GM11168 (cell line): ENCODE data around the gene EIF2A.
"Not testable (repeated sequence)": the region's sequence is repeated elsewhere in the genome, so short reads cannot be mapped to it uniquely, and the experiment has no call there.

ENCODE experiments used
- in situ Hi-C: fragments of 300-500 bp; cut with MboI; formaldehyde crosslinking; loops from one replicate; pipeline ENCODE4 v1.12.0; 2022; ENCODE audit warnings: low sequenced_read_pairs; ENCODE audit not compliant: unreplicated experiment

The EIF2A gene

DNA sequence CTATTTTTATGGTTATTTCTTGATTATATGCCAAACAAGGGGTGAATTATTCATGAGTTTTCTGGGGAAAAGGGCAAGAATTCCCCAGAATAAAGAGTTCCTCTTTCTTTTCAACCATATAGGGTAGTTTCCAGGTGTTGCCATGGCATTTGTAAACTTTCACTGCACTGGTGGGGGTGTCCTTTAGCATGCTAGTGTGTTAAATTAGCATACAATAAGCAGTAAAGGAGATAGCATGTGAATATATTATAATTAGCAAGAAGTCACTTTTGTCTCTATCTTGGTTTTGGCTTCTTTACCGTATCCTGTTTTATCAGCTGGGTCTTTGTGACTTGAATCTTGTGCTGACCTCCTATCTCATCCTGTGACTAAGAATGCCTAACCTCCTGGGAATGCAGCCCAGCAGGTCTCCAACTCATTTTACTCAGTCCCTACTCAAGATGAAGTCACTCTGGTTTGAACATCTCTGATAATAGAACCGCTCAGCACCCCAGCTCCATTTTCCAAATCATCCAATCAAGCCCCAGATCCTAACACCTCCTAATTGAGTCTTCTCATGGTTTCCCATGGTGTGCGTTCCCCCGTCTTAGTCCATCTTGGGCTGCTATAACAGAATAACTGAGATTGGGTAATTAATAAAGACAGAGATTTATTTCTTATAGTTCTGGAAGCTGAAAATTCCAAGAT lies 53.2 kb downstream of the EIF2A start:
- in situ Hi-C loops = no loop called here

DNA sequence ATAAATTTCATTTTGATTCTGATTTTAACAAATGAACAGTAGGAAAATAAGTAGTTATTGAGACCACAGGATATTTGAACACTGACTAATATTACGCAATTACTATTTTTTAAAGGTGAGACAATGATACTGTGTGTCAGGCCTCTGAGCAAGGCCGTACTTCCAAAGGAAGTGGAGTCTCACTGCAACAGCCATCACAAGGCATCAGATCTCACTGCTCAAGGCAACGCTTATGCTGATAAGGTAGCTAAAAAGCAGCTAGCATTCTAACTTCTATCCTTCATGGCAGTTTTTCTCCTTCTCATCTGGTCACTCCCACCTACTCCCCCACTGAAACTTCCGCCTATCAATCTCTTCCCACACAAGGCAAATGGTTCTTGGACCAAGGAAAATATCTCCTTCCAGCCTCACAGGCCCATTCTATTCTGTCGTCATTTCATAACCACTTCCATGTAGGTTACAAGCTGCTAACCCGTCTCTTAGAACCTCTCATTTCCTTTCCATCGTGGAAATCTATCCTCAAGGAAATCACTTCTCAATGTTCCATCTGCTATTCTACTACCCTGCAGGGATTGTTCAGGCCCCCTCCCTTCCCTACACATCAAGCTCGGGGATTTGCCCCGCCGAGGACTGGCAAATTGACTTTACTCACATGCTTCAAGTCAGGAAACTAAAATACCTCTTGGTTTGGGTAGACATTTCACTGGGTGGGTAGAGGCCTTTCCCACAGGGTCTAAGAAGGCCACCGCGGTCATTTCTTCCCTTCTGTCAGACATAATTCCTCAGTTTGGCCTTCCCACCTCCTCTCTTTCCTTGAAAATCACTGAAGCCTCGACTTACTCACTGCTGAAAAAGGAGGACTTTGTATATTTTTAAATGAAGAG lies 54.3 kb downstream of the EIF2A start:
- in situ Hi-C loops = not testable (repeated sequence)

DNA sequence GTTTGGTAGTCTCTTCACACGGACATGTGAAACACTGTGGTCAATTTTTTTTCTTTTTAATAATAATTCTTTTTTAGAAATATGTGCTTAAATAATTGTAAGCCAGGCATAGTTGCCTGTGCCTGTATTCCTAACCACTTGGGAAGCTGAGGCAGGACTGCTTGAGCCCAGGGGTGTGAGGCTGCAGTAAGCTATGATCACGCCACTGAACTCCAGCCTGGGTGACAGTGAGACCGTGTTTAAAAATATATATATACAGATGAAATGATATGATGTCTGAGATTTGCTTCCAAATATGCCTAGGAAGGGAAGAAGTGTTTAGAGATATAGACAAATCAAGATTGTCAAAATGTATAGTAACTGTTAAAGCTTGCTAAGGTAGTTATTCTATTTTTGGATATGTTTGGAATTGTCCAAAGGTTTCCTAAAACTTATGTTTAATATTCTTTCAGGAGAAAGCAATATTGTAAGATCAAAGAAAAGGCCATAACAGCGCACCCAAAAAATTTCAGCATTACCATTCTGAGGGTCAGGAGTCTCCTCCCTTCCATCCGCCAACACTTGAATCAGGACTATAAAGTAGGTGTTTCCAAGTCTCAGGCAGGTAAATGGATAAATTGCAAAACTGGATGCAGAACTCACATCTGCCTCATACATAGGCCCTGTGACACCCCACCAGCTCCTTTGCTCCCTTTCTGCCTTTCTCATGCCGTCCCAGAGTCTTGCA lies 56.0 kb downstream of the EIF2A start:
- in situ Hi-C loops = no loop called here

DNA sequence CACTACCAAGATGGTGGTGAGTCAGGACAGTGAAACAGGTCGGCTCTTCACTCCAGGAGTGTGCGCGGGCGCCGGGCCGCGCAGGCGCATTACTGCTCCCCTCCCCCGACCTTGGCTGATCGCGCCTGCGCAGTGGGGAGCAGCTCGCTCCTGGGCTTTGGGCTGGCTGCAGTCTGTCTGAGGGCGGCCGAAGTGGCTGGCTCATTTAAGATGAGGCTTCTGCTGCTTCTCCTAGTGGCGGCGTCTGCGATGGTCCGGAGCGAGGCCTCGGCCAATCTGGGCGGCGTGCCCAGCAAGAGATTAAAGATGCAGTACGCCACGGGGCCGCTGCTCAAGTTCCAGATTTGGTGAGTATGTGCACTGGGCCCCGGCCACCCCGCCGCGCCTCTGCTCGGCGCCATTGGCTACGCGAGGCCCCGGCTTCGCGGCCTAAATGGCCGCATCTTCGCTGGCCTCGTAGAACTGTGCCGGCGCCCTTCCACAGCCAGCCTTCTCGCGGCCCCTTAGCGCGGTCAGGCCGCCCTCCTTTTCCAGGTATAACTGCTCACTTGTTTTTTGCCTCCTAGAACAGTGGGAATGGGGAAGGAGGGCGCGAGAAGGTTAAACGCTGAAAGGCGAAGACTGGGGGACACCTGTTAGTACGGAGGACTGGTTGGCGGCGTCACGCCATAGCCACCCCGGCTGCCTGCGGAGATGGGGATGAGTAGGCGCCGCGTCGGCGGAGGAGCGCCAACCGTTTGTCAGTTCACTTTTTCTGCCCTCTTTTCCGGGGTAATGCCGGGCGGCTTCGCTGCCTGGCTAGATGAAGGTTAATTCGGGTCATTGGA lies 56.8 kb downstream of the EIF2A start, which contains the start of gene SELENOT:
Gene SELENOT, plus strand, starts transcription at position 169 of the 827 bp plus-strand sequence. Its CDS starts 42 bp downstream, at position 211.
- in situ Hi-C loops = no loop called here

DNA sequence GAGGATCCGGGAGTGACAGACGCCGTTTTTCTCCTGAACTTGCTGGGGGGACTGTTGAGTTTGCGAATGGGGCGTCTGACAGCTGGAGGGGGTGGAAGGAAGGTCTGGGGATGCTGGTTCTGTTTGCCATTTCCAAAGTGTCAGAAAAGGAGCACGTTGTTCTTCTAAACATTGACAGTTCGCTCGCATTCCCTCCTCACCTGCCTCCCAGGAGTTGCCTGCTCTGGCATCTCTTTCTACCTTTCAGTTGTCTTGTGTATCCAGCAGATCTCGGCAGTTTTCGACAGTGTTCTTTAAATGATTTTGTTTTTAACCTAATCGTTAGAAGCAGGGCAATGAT lies 57.4 kb downstream of the EIF2A start:
- in situ Hi-C loops = no loop called here

DNA sequence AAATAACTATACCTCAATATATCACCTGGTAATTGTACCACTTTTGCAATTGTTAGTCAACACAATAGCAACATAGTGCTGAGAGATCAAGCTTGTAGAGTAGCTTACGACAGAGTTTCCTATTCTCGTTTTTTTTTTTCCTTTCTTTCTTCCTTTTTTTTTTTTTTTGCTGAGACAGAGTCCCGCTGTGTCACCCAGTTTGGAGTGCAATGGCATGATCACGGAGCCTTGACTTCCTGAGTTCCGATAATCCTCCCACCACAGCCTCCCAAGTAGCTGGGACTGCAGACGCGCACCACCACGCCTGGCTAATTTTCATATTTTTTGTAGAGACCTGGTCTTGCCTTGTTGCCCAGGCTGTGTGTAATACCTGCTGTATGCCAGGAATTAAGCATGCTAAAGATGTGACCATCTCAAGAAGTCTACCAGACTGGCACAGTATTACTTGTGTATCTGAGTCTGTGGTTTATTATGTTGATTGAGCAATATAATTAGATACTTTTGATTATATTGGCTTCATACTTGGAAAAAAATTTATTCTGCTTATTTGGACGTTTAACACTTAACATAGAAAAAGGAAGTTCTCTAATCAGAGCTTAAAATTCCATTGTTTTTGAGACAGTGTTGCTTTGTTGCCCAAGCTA lies 59.5 kb downstream of the EIF2A start:
- in situ Hi-C loops = no loop called here

DNA sequence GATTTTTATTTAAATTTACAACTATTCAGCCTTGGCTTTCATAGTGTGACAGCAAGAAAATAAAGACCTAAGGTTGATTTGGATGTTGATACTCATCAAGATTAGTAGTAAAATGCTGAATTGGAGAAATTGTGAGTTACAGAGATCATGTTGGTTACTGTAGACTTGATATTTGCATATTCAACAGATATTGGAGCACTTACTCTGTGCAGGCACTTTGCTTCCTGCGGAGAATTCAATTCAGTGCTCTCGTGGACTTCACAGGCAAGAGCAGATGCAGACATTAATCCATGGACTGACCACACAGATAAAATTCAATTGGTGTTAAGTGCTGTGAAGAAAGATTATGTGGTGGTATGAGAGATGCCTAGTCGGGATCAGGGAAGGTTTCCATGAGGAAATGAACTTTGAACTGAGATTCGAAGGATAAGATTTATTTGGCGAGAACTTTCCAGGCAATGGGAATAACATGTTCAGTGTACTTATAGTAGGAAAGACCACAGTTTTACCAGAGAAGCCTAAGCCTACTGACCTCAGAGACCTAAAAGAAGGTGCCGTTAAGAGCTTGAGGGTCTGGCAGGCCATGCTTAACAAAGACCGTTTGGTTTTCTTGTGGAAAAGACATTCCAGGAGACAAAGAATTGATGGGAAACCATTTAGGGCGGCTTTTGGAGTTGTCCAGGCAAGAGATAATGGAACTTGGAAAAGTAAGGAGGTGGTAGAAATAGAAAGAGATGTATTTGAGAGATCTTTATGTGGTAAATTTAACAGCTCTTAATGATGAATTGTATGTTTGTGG lies 60.9 kb downstream of the EIF2A start:
- in situ Hi-C loops = no loop called here

DNA sequence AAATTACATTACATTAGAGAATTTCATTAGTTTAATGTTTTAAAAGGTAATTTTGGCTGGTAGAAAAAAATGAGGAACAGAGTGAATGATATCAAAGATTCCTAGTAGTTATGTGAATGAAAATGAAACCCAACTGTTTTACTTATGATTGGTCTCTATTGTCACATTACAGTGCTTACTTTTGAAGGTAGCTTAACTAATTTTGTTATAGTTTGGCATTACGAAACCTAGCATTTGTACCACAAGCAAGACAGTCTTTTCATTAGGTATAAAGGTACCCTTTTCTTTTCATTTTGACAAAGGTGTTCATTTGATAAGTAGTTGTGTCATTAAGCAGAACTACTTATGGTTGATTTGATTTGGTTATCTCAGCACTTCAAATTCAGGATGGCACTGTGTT lies 63.4 kb downstream of the EIF2A start:
- in situ Hi-C loops = no loop called here

DNA sequence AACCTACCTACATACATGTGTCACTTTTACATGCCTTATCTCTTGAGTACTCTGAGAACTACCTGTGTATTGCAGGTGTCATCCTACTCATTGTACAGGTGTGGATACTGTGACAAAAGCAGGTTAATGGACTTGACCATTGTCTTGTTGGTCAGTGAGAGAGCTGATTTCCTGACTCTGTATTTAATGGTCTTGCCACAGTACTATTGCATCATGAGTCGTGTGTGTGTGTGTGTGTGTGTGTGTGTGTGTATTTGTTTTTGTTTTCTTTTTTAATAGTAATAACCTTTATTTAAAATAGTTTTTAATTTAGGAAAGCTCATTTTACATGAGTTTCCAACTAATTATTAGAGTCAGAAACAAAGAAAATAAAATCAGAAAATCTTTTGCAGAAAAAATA lies 64.2 kb downstream of the EIF2A start:
- in situ Hi-C loops = no loop called here

DNA sequence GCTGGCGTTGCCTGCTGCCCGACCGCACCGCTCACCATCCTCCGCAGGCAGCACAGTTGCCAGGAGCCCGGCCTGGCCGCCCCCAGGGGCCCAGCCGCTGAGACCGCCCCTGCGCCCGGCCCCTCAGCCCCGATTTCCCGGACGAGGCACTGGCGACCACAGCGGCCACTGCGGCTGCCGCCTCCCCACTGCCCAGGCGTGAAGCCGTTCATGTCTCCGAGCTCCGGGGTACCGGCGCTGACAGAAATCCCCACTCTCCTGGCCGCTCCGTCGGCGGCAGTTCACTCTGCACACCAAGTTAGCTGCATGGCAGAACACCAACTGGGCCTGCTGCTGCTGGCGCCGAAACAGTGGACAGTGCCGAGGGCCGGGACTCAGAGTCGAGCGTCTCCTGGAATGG lies 65.1 kb downstream of the EIF2A start:
- in situ Hi-C loops = no loop called here

DNA sequence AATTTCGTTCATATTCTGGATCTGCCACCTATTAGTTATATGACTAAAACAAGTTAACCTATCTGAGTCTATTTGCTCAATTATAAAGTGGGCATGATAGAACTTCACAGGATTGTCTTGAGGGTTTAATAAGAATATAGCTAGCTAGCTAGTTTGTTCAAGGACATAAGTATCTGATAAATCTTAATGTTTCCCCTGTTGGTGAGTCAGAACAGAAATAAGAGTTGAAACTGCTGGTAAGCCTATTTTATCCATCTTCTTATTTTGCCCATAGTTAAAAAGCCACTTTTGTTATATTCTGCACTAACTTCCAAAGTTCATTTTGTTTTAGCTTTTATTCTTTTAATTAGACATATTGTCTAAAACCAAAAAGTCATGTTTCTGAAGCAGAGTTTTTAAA lies 65.9 kb downstream of the EIF2A start:
- in situ Hi-C loops = no loop called here

DNA sequence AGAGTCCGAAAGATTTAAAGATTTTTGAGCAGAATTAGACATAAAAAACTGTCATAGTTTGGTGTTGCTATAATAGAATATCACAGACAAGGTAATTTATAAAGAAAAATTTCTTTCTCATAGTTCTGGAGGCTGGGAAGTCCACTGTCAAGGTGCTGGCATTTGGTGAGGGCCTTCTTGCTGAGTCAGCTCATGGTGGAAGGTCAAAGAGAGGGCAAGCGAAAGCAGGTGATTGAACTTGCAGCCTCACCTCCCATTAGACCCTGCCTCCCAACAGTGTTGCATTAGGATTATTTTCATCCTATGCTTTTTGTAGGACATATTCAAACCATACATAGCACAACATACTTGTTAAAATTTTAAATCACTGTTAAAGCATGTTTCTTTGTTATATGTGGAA lies 66.4 kb downstream of the EIF2A start:
- in situ Hi-C loops = no loop called here

DNA sequence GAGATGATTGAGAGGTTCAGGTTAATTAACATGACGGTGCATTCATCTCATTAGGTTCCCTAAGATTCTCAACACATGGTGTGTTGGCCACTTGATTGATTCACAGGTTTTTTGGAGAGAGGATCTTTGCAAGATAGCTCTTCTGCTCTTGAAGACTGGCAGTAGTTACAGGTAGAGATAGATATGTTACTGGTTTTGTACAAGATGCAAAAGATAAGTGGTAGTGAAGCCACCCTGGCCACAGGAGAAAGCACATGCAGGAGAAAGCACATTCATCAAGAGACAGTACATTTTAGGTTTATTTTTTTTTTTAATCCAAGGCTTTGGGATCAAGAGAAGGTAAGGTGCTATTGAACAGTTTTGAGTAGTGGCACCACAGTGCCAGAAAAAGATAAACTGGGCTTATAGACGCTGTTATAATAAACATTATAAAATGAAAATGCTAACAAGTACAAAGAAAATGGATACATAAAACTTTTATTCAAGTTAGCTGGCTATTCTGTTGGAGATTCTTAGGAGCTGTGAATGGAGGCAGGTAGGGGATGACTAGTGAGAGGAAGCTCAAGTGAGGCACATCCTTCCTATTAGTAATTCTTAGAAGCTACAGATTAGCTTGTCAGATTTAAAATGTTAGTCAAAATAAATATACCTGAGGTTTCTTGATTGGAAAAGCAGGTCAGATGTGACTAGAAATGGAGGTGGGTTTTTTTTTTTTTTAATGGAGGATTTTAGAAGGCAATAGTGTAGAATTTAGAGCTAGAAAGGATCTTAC lies 67.3 kb downstream of the EIF2A start:
- in situ Hi-C loops = no loop called here

DNA sequence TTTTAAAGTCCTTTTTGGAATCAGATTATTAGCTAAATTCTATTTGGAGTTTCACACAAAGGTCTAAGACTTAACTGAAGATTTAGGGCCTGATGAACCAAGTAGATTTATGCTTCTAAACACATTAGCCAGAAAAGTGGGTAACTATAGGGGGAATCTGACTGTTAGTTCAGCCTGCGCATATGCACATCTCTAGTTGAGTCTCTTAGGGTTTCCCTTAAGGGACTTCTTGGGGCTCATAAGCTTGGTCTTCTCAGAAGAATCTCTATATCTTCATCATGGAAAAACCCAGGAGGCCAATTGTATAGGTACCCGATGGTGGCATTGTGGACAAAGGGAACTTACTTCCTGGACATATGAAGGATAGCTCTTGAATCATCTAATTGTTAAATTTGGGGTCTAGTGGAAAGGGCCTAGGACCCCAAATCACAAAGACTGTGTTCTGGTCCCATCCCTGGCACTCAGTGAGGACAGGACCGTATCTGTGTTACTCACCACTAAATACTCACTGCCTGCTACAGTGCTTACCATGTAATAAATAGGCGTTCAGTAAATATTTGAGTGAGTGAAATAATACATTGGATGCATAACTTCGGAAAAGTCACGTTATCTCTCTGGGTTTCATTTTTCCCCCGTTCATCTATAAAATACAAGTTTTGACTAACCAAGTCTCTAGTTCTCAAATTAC lies 73.6 kb downstream of the EIF2A start:
- in situ Hi-C loops = no loop called here

DNA sequence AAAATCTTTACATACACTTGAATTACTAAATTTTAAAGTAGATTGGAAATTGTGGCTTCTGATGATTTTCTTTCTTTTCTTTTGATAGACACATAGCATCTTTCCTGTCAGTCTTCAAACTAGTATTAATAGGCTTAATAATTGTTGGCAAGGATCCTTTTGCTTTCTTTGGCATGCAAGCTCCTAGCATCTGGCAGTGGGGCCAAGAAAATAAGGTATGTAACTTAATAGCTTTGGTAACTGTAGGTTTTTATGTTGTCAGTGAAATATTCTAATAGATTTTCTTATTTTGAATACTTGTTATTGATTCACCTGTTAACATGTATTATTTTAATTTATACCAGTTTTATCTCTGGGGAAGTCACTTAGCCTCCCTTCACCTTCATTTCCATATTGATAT lies 76.4 kb downstream of the EIF2A start:
- in situ Hi-C loops = not testable (repeated sequence)

DNA sequence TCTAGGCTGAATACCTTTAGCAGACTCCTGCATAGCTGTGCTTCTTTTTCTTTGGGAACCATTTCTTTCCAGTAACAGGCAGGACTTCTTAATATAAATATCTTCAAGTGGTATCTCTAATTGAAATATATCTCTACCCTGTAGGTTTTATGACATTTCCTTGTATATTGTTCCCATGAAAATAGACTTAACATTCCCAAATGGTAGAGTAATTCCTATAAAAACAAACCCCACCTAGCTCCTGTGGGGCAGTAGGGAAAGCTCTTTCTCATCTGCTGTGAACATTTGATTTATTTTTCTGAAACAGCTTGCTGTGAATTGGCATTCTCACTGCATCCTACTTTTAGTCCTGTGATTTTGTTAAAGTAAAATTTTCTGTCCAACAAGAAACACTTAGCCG lies 77.4 kb downstream of the EIF2A start:
- in situ Hi-C loops = no loop called here

DNA sequence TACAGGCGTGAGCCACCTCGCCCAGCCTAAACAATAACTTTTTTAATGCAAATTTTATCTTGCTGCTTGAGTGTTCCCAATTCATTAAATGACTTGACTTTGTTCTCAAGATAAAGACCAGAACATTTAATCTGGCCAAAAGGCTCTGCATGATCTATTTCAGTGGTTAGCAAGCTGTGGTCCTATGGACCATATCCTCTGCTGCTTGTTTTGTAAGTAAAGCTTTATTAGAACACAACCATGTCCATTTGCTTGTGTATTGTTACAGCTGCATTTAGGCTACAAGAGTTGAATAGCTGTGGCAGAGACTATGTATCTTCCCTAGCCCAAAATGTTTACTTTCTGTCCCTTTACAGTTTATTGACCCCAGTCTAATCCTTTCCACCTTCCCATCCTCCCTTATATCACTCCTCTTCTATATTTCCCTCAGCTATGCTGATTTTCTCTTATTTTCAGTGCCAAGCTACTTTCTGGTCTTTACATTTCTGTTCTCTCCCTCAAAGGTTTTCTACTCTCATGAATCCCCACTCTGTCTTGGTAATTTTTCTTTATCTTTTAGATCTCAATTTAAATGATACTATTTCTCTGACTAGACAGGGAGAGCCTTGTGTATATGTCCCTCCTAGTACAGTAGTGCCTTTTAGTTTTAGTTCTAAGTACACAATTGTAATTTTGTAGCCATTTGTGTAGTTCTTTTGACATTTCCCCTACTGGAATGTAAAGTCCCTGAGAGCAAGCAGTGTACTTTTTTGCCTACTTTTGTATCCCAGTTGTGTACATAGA lies 79.8 kb downstream of the EIF2A start:
- in situ Hi-C loops = no loop called here
